ENCODE measurements around the gene UBE2QL1. TPM values are rescaled to one million over a fixed set of nuclear protein-coding genes. Genes with fewer than 3 reads are reported as not detected.
"Not testable (repeated sequence)": the region's sequence is repeated elsewhere in the genome, so short reads cannot be mapped to it uniquely, and the experiment has no call there.

UBE2QL1 gene
- polyA plus RNA-seq, 1 of the 3 experiments (the other 2 are of a cell fraction), result 0.28 TPM

GRCh38 chr5:6510132-6510531 lies 61.5 kb downstream of the UBE2QL1 start:
- Histone ChIP-seq H3K4me2 (no peak overlapping the region), H3F3A (replicated peaks; ENCODE audit: insufficient read depth) (no peaks in the 10 kb centered on the region), H3K79me2 (ENCODE audit: insufficient read depth) (no peaks in the 10 kb centered on the region), H3K4me1 (ENCODE audit: control insufficient read depth in 1 of 2, insufficient read depth in 2 of 2, low read depth in 1 of 2, low read length in 1 of 2) (peaks cover 0 to under 1% of the 10 kb centered on the region in 2 experiments; a peak in 1 of 4 replicates), H3K27ac (ENCODE audit: low read depth in 2 of 2, low read length in 1 of 2) (no peak overlapping the region), H3K9me3 (no peaks in the 10 kb centered on the region), H3K9ac (no peak overlapping the region), H3K27me3 (ENCODE audit: insufficient read depth) (no peaks in the 10 kb centered on the region), H3K36me3 (replicated peaks in 1 of 2; ENCODE audit: control insufficient read depth in 1 of 2, insufficient read depth in 2 of 2, low read length in 1 of 2) (no peaks in the 10 kb centered on the region), H2AFZ (ENCODE audit: low read depth) (no peak overlapping the region), H3K9me2 (no peaks in the 10 kb centered on the region), H3K4me3 (ENCODE audit: low read depth in 2 of 2, low read length in 1 of 2) (no peak overlapping the region), H4K20me1 (ENCODE audit: insufficient read depth) (no peaks in the 10 kb centered on the region)
- TF ChIP-seq RCOR1 (IDR thresholded peaks at IDR 0.05; ENCODE audit: low read length), result no peak
- TF ChIP-seq CTCF (IDR thresholded peaks at IDR 0.05), result no peak
- TF ChIP-seq FOXM1 (IDR thresholded peaks at IDR 0.05; ENCODE audit: low read depth), result no peak
- ChIA-PET CTCF (interaction anchor here (1.2 kb wide), 1 partner anchor 25 kb away, joined by 3 read pairs; no protein-coding TSS in a partner anchor), POLR2A (no interaction called here)
- WGBS (ENCODE audit: low lambda C conversion rate), result 44% methylated on average over 2 of the region's 2 CpGs
- DNase-seq, result no peak

DNA sequence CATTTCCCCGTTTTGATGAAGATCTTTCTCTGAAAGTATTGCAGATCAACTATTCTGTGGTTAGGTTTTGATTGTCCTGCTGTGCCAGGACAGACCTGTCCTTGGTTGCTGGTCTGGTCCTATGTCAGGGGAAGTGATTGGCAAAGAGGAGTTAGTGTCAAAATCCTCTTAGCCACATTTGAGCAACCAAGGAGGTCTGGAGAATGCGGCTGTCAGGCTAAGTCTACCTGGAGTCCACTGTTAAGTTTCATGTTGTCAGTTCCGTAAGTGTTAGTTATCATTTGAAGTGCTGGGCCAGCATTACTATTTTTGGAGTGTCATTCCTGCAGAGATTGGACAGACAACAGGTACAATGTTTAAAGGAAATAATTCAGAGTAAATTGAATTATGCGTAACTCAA lies 62.3 kb downstream of the UBE2QL1 start:
- Histone ChIP-seq H3F3A (replicated peaks; ENCODE audit: insufficient read depth) (no peaks in the 10 kb centered on the region), H3K4me1 (ENCODE audit: control insufficient read depth in 1 of 2, insufficient read depth in 2 of 2, low read depth in 1 of 2, low read length in 1 of 2) (no peaks in the 10 kb centered on the region), H3K27ac (ENCODE audit: low read depth in 2 of 2, low read length in 1 of 2) (no peak overlapping the region), H3K36me3 (replicated peaks in 1 of 2; ENCODE audit: control insufficient read depth in 1 of 2, insufficient read depth in 2 of 2, low read length in 1 of 2) (no peaks in the 10 kb centered on the region), H2AFZ (ENCODE audit: low read depth) (no peak overlapping the region), H3K4me3 (ENCODE audit: low read depth in 2 of 2, low read length in 1 of 2) (no peak overlapping the region), H4K20me1 (ENCODE audit: insufficient read depth) (no peaks in the 10 kb centered on the region), H3K27me3 (ENCODE audit: insufficient read depth) (no peaks in the 10 kb centered on the region), H3K79me2 (ENCODE audit: insufficient read depth) (no peaks in the 10 kb centered on the region), H3K9ac (no peak overlapping the region), H3K4me2 (no peak overlapping the region), H3K9me3 (no peaks in the 10 kb centered on the region), H3K9me2 (no peaks in the 10 kb centered on the region)
- no peak for DNase-seq
- POLR2A ChIA-PET, result no interaction called here
- CTCF ChIA-PET, result no interaction called here
- 56% methylated on average over 4 of the region's 4 CpGs for WGBS (ENCODE audit: low lambda C conversion rate)
- TF ChIP-seq RAD21 (IDR thresholded peaks at IDR 0.05; ENCODE audit: low read length) (no peak), NRF1 (IDR thresholded peaks at IDR 0.05; ENCODE audit: low read depth, low read length) (no peak), PBX3 (IDR thresholded peaks at IDR 0.05) (no peak), FOSL2 (IDR thresholded peaks at IDR 0.05; ENCODE audit: borderline replicate concordance, low read depth) (no peak), USF2 (IDR thresholded peaks at IDR 0.05; ENCODE audit: borderline replicate concordance, low read depth, low read length) (no peak)
- TF ChIP-seq, protein P1, sequence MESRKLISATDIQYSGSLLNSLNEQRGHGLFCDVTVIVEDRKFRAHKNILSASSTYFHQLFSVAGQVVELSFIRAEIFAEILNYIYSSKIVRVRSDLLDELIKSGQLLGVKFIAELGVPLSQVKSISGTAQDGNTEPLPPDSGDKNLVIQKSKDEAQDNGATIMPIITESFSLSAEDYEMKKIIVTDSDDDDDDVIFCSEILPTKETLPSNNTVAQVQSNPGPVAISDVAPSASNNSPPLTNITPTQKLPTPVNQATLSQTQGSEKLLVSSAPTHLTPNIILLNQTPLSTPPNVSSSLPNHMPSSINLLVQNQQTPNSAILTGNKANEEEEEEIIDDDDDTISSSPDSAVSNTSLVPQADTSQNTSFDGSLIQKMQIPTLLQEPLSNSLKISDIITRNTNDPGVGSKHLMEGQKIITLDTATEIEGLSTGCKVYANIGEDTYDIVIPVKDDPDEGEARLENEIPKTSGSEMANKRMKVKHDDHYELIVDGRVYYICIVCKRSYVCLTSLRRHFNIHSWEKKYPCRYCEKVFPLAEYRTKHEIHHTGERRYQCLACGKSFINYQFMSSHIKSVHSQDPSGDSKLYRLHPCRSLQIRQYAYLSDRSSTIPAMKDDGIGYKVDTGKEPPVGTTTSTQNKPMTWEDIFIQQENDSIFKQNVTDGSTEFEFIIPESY (IDR thresholded peaks at IDR 0.05; ENCODE audit: borderline replicate concordance, low read depth), result no peak

DNA sequence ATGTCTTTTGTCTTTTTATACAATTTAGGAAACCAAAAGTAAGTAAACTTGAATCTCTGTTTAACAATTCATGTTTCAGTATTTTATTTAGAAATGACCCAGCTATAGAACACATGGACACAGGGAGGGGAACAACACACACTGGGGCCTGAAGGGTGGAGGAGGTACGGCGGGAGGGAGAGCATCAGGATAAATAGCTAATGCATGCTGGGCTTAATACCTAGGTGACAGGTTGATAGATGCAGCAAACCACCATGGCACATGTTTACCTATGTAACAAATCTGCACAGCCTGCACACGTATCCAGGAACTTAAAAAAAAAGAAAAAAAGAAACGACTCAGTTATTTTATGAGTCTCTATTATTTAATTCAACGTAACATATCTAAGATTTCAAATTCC lies 67.2 kb downstream of the UBE2QL1 start:
- WGBS (ENCODE audit: low lambda C conversion rate), result 56% methylated on average over 5 of the region's 5 CpGs
- H3K79me2 ChIP-seq (ENCODE audit: insufficient read depth); H3K4me3 ChIP-seq (ENCODE audit: low read depth in 2 of 2, low read length in 1 of 2); H3K9me3 ChIP-seq; H3K9ac ChIP-seq; H3K27me3 ChIP-seq (ENCODE audit: insufficient read depth); H3F3A ChIP-seq (replicated peaks; ENCODE audit: insufficient read depth); H3K36me3 ChIP-seq (replicated peaks in 1 of 2; ENCODE audit: control insufficient read depth in 1 of 2, insufficient read depth in 2 of 2, low read length in 1 of 2); H2AFZ ChIP-seq (ENCODE audit: low read depth); POLR2A ChIA-PET; H3K27ac ChIP-seq (ENCODE audit: low read depth in 2 of 2, low read length in 1 of 2); H3K4me2 ChIP-seq; H3K9me2 ChIP-seq; DNase-seq; H3K4me1 ChIP-seq (ENCODE audit: control insufficient read depth in 1 of 2, insufficient read depth in 2 of 2, low read depth in 1 of 2, low read length in 1 of 2); H4K20me1 ChIP-seq (ENCODE audit: insufficient read depth): not testable (repeated sequence)
- CTCF ChIA-PET, result interaction anchor here (0.6 to 0.9 kb wide), 2 partner anchors 8 to 1019 kb away, joined by 3 read pairs; no protein-coding TSS in a partner anchor

Data from SK-N-SH (cell line).